Activated naive CD4-positive, alpha-beta T cell treated with Interleukin-2 at 50 U/mL for 16 hours (primary cell): Measurements from ENCODE around the gene BASP1.
"Not testable (repeated sequence)": the region's sequence is repeated elsewhere in the genome, so short reads cannot be mapped to it uniquely, and the experiment has no call there.

Source experiments
- DNase-seq: peaks from one replicate; pipeline ENCODE4 v3.0.0-alpha.2; 2020

The BASP1 gene

DNA sequence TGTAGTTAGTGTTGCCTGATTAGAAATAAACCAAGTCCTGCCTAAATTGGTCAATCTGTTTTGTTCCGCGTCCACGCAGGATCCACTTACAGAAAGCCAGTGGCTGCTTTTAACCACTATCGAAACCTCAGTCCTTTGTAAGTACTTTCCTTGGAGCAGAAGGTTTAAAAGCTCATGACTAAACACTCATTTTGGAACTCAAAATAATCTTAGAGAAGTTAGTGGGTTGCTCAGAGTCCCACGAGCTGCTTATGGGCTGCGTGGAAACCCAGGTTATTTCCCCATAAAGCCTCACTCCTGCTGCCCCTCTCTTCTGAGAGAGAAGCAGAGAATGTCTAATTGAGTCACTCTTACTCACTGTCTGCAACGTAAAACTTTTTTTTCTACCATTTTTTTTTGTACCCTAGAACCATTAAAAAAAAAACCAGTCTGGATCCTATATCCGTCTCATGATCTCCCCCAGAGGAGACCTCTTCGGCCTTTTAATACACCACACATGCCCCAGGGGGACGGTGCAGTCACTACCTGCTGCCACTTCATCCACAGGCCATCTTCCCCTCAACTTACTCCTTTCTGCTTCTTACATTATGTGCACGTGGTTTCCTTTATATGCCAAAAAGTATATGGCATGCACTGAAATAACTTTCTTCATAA, 7.6 kb downstream of the BASP1 start:
- no peak for DNase-seq

DNA sequence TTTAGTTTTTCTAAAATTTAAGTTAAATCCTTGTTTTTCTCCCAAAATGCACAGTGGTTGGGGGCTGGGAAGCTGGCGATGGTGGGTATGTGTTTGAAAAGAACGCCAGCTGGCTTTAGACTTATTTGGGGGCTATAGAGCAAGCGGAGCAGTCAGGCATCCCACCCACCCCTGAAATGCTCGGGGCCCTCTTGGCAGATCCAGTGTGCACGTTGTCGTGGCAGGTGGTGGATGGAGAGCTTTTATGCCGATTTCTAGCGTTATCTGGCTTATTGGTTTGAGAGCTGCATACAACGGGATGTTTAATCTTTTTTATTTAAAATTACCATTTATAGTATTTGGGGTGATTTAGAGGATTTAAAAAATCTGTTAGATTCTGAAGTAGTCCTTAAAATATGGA, 8.1 kb downstream of the BASP1 start:
- DNase-seq, result no peak

DNA sequence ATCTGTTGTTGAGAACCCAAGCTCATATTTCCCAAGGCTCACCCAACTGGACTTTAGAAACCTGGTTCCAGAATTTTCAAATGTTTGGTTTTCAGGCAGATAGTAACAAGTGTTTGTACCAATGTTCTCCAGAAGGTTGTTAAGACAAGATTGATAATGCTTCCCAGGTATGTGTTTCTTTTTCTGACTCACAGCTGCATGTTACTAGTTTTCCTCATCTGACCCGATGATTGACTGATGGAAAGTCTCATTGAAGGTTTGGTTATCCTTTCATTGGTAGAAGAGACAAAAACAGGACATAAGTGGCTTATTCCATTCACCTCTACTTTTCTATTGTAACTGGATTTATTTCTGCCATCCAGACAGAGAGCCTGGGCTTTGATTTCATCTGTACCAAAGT, 10.4 kb downstream of the BASP1 start:
- no peak for DNase-seq

DNA sequence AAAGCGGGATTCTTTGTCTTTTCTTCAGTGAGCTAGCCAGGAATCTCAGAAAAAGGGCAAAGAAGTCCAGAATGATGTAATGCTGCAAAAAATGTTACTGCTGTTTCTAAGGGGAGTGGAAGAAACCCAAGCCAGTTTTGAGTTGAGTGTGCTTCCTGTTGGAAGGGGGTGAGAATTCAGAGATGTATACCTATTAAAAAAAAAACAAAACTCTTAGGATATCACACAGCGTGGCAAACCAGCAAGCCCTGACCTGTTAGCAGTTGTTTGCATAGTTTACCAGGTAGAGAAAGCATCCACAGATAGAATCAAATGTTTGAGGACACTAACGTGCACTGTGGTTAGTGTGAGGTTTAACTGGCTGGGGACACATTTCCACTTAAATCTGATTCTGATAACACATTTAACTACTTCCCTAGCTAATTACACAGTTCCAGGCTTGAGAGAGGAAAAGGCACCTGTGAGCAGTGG, 11.4 kb downstream of the BASP1 start:
- no peak for DNase-seq

DNA sequence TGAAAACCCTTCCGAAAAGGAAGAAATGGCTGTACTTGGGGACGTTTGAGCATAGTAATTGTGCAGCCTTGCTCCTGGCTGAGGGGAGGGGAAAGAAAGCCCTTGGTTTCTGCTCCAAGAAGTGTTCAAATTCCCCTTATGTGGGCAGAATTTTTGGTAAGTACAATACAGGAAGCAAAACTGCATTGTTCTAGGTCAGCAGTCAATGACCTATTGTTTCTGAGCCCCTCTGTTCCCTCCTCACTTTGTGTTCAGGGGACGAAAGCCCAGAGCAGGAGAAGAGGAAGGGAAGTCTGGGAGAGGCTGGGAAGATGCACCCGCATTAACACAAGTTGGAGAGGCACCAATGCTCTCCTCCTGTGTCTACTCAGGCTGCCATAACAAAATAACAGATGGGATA, 11.9 kb downstream of the BASP1 start:
- no peak for DNase-seq

DNA sequence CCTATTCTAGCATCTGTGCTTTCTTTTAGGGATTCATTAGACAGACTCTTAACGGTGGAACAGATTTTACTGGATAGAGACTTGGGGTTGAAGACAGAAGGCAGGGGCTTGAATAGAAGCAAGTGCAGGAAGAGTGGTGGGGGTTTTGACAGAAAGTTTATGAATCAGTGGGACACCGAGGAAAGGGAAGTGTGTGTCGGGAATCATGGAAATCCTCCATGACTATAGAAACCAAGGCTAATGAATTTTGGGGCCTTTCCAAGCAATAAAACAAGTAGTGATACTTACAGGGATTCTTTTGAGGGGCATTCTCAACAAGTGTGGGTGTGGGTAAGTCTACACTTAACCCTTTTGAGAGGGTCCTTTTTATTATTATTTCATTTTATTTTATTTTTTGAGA, 12.8 kb downstream of the BASP1 start:
- no peak for DNase-seq

DNA sequence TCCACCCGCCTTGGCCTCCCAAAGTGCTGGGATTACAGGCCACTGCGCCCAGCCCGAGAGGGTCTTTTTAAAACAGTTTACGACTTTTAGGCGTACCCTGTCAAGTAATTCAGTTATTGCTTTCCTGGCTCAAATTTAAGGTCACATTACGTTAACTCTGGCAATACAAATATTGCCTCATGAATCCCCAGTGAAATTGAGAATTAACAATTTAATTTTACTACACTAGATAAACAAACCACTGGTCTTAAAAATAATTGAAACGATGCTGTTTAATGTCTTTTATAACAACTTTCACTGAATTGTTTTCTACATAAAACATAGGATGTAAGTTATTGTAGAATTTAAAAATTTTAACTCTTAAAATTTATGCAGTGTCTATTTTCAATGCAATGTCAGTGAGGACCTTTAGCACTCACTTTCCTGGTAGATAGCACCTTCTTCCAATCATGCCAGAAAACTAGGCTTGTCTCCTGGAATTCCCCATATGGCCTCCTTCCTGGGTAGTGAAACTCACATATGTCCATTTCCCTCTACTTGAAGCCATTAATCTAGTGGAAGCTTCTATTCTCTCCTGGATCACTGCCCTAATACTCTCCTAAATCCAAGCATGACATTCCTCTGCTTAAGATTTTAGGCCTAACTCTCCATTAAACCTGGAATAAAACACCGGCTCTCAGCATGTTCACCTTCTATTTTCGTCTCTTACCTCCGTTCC, 13.5 kb downstream of the BASP1 start:
- DNase-seq, result no peak

DNA sequence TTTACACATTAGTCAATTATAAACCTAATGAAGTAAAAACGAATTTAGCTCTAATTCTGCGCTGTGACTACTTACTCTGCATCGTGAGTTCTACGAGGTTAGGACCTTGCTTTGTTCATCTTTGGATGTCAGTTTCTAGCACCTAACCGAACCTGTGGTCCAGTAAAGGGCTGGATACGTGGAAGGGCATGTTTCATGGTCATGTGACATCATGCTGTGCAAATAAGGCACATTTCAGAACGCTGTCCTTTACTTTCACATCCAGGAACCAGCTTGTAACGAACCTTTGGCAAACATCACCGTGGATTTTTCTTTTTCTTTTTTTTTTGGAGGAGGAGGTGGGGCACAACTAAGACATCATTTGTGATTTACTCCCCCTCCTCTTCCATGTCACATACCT, 15.0 kb downstream of the BASP1 start:
- DNase-seq, result no peak

DNA sequence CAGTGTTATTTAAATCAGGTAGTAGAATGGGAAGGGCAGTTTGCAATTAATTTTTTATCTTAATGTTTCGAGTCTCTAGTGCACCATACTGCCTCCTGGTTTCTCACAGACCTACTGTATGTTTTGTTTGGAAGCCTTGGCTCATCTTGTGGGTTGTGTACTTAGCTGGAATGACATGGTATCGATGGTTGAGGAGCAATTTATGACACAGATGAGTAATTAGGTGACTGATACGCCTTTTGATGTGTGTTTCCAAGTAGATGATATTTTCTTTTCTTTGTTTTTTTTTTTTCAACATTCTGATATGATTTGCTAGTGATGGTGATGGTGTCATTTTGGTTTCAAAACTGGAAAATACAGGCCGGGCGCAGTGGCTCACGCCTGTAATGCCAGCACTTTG, 16.1 kb downstream of the BASP1 start:
- no peak for DNase-seq

DNA sequence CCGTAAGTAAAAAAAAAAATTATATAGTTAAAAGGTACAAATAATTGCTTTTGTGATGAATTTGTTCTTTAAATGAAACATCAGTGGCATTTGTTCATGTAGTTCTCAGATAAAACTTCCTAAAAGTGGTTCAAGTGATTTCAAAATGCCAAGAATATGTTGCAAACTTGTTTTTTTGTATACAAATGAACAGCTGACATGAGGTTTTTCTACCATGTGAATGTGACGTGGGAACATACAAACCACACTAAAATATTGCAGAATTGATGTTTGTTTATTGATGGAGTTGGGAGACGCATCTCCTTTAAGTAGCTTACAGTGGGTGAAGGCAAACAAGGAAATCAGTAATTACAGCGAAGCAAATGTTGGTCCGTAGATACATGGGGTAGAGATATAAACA, 16.9 kb downstream of the BASP1 start:
- no peak for DNase-seq

DNA sequence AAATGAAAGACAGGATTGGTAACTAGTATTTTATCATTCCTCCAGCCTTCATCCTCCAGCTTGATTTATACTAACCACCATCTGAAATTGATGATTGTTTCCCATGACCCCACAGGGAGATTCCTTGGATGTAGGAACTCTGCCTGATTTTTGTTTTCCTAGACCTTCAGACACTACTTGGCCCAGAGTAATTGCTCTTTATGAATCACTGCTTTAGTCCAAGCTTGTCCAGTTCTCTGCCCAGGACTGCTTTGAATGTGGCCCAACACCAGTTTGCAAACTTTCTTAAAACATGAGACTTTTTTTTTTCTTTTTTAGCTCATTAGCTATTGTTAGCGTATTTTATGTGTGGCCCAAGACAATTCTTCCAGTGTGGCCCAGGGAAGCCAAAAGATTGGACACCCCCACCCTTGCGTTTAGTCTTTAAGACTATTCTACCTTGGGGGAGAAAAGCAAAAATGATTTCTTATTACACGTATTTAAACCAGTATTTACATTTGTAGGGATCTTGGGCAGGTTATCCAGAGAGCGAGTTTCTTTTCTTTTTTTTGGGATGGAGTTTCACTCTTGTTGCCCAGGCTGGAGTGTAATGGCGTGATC, 18.4 kb downstream of the BASP1 start:
- no peak for DNase-seq

DNA sequence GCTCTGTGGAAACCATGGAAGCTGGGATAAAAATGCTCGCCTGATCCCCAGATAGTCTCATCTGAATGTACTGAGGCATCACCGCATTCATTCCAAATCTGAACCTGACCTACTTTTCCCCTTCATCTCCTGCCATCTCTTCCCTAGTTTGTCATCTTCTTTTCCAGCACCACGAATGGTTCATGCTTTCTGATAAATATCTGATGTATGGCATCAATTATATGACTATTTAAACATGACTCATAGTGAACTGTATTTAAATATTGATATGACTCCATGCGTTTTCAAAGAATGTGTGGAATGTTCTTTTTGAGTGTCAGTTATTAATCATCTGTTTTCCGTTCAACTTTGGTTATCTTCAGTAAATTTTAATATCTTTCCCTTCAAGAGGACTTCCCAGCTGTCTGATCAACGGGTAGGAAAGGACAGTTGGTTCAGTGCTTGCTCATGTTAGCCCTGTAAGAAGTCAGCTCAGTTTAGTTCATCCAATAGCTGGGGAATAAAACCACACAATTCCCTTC, 21.1 kb downstream of the BASP1 start:
- DNase-seq, result no peak

DNA sequence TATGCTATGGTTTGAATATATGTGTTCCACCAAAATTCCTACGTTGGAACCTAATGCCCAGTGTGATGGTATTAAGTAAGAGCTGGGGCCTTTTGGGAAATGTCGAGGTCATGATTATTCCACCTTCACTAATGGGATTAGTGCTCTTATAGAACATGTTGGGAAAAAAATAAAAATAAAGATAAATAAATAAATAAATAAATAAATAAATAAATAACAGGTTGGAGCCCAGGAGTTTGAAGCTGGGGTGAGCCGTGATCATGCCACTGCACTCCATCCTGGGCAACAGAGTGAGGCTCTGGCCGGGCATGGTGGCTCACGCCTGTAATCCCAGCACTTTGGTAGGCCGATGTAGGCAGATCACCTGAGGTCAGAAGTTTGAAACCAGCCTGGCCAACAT, 22.5 kb downstream of the BASP1 start:
- DNase-seq, result no peak

DNA sequence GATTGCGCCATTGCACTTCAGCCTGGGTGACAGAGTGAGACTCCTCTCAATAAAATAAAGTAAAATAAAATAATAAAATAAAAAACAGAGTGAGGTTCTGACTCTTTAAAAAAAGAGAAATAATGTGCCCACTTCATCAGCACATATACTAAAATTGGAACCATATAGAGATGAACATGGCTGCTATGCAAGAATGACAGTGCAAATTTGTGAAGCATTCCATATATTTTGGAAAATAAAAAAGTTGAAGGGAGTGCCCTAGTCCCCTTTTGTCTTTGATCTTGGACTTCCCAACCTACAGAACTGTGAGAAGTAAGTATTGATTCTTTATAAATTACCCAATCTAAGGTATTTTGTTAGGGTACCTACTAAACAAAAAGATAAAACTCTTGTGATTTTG, 23.1 kb downstream of the BASP1 start:
- DNase-seq, result no peak

DNA sequence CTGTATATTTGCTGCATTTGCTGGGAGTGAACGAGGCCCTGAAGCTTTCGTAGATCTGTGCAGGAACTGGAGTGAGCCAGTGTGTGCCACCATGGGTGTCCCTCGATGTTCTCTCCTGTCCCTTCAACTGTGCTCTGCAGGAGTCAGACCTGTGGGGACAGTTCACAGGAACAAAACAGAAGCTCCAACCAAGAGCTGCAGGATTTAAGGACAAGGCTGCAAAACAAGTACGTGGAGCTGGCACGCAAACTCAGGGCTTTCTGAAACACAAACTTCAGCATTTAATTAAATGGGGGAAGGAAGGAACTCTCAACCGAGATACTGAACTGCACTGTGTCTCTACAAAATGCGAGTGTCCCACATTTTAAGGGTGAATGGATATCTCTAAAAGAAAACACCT, 24.2 kb downstream of the BASP1 start:
- no peak for DNase-seq

DNA sequence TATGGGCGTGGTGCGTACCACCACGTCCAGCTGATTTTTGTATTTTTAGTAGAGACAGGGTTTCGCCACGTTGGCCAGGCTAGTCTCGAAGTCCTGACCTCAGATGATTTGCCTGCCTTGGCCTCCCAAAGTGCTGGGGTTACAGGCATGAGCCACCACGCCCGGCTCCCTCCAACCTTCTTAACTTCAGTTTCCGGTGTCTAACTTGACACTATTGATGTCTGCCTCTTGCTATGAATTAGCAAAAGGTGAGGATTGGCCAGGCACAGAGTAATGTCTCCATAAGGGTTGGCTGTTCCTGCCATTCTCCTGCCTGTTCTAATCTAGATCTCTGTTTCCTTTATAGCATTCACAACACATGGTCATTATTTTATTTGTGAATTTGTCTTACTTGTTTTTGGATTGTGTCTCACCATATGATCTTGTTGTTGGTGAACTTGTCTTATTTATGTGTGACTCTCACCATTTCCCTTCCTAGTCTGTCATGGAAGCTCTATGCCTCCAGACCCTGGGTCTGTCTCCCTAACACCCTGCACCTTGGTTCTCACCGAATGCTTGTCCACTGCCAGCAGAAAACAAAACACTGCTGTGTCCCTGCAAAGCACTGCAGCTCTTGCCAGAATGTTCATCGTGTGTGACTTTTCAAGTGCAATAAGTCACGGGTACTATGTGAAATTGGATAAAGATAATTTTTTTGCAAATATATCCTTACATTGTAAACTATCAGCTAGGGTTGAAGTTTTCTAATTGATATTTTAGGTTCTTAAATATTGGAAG, 26.0 kb downstream of the BASP1 start:
- no peak for DNase-seq

DNA sequence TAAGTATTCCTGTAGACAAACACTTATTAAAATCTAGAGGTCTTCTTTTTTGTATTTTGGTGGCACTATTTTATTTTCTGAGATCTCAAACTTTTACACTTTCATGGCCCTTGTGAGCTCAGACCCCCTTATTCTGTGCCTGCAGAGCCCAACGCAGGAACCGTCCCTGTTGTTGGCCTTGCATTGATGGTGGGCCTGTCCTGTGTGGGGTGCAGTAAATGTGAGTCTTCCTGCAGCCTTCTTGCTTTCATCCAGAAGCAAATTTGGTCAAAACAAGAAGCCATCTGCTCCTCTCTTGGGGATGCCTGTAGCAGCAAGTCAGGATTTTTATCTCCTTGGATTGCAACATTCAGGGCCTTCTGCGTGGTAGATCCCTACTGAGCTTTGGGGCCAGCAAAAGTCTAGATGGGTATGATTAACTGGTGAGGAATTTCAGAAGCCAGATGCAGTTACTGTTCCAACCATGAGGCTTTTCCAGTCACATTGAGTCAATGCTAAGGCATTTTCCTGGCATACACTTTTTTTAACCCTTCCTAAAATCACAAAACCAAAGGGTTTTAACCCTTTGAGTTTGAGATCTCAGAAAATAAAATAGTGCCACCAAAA, 31.7 kb downstream of the BASP1 start:
- no peak for DNase-seq

DNA sequence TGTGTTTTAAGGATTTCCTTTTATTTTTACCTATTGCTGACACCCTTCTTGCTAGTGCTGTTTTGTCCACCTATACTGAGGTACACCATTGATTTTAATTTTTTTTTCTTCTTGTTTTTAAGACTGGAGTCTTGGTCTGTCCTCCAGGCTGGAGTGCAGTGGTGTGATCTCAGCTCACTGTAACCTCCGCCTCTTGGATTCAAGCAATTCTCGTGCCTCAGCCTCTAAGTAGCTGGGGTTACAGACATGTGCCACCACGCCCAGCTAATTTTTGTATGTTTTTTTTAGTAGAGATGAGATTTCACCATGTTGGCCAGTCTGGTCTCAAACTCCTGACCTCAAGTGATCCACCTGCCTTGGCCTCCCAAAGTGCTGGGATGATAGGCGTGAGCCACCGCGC, 32.4 kb downstream of the BASP1 start:
- DNase-seq, result not testable (repeated sequence)

DNA sequence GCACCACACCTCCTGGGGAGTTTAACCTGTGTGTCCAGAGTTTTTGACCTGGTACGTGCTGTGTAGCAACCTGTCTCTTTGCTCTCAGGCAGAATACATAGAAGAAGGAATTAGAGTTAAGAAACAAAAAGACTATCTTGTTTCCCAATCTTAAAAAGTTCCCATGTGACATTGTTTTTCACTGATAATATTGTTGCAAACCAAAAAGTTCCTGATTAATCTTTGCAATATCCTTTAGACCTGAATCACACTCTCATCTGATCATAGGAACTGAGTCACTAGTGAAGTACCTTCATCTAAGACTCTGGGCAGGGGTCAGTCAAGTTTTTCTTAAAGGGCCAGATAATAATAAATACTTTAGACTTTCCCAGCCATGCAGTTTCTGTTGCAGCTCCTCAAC, 35.1 kb downstream of the BASP1 start:
- DNase-seq, result no peak

DNA sequence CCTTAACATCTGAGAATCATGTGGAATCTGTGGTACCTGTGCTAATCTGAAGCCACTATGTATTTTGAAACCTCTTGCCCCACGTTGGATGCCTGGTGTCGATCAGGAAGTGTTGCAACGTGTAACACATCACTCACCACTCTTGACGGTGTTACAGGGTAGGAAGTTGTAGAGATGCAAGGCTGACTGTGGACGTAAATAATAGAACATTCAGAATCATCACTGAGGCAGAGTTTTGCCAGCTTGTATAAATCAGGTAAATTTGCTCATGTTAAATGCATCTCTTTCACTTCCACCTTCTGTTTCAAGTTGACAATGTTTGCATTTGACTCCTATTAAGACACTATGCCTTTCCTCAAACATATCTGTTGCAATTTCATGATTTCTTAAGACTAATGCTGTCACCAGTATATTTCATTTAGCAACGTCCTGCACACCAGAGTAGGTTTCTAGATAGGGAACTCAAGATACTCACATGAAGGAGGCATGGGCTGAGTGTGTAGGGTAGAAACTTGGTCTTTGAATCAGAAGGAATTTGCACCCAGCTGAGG, 38.1 kb downstream of the BASP1 start:
- no peak for DNase-seq

DNA sequence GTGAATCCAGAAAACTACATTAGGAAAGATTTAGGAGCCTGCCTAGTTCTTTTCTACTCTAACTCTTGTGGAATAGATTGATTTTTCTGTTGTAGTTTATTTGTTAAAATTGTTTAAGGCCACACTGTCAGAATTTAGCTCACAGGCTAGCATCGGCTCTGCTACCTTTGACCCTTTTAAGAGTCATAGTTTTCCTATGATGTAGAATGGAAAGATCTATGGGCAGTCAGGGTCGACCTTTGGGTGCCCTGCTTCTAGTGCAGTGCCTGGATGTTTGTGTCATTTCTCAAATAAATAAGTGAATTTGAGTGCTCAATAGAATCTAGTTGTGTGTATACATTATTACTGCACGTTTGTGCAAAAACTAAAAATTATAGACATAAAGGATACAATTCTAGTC, 38.7 kb downstream of the BASP1 start:
- DNase-seq, result no peak

DNA sequence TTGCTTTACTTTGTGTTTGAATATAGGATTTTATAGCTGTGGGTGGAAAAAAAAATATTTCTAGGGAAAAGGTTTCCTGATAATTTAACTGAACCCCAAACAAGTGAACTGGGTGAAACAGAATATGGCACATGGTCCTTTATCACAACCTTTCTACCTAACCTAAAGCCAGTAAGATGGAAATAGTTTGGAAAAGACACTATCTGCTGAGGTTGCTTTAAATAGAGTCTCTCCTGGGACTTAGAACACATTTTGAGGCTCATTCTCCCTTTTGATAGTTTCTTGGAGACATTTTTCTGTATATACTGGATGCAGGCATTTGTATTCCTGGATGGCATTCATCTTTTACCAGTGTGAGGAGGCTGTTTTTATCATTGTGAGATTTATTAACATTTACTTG, 39.4 kb downstream of the BASP1 start:
- no peak for DNase-seq
